HepG2 (cell line): Measurements from ENCODE around the gene NKAIN4. TPM values are rescaled to one million over a fixed set of nuclear protein-coding genes. Genes with fewer than 3 reads are reported as not detected.

Experiments used
- CBX2 ChIP-seq, 2 experiments: fragments of 200-600 bp in 1 of 2; sonication (generic); formaldehyde crosslinking in 1 of 2; IDR thresholded peaks; 2 replicates each; pipeline versions ENCODE4 v1.7.0 to v1.8.1; 2018 to 2022; ENCODE audit warnings: low read depth in 2 of 2, low read length in 1 of 2, mild to moderate bottlenecking in 1 of 2, missing genetic modification reagents in 1 of 2
- CERS6 ChIP-seq: sonication (generic); formaldehyde crosslinking; IDR thresholded peaks from 2 replicates; pipeline ENCODE4 v1.5.0; 2020; ENCODE audit warnings: missing genetic modification reagents
- FLYWCH1 ChIP-seq: sonication (generic); formaldehyde crosslinking; IDR thresholded peaks from 2 replicates; pipeline ENCODE4 v1.8.1; 2023; ENCODE audit warnings: mild to moderate bottlenecking, missing genetic modification reagents
- FOXK2 ChIP-seq: fragments of 450-650 bp; IDR thresholded peaks from 2 replicates; pipeline ENCODE4 v1.6.1; 2016
- HHEX ChIP-seq: IDR thresholded peaks from 2 replicates; pipeline ENCODE4 v1.6.1; 2016; ENCODE audit warnings: control low read depth
- HIVEP1 ChIP-seq: sonication (generic); formaldehyde crosslinking; IDR thresholded peaks from 2 replicates; pipeline ENCODE4 v1.4.0; 2020; ENCODE audit warnings: mild to moderate bottlenecking, missing genetic modification reagents
- HNRNPLL ChIP-seq: fragments of 200-400 bp; formaldehyde crosslinking; IDR thresholded peaks from 2 replicates; pipeline ENCODE4 v1.6.1; 2017; ENCODE audit warnings: mild to moderate bottlenecking, low read depth, low read length; ENCODE audit not compliant: poor library complexity, severe bottlenecking
- MNT ChIP-seq: fragments of 450-650 bp; IDR thresholded peaks from 2 replicates; pipeline ENCODE4 v1.6.1; 2016
- POLR2A ChIP-seq, 2 experiments: IDR thresholded peaks; 2 replicates each; pipeline ENCODE4 v1.6.1; 2011; ENCODE audit warnings: low read depth in 2 of 2, low read length in 2 of 2, mild to moderate bottlenecking in 1 of 2, moderate library complexity in 1 of 2; ENCODE audit not compliant: insufficient read depth in 1 of 2
- ZFYVE20 ChIP-seq: sonication (generic); formaldehyde crosslinking; IDR thresholded peaks from 2 replicates; pipeline ENCODE4 v1.8.0; 2023; ENCODE audit warnings: low read depth, mild to moderate bottlenecking, moderate library complexity, missing genetic modification reagents, borderline replicate concordance
- ZNF224 ChIP-seq: sonication (generic); formaldehyde crosslinking; IDR thresholded peaks from 2 replicates; pipeline ENCODE4 v1.5.0; 2020; ENCODE audit warnings: mild to moderate bottlenecking, missing genetic modification reagents
- polyA plus RNA-seq, 8 experiments: library from polyadenylated mRNA; depleted of rRNA in 3 of 8; stranded (reverse) in 7 of 8; unstranded in 1 of 8; fragments of >200 nt; fragmentation: Illumina TruSeq in 4 of 8; extraction: Trizol in 4 of 8; gene quantifications; 2 replicates each; pipeline versions ENCODE4 v1.2.1 to v1.2.3, GENCODE V29; 2011 to 2016; ENCODE audit warnings: low read depth in 4 of 8, missing spikeins in 1 of 8, mixed read lengths in 1 of 8; ENCODE audit not compliant: insufficient read depth in 1 of 8
- total RNA-seq, 5 experiments: library from RNA; depleted of rRNA; stranded (reverse); fragments of >200 nt; fragmentation: Illumina TruSeq; extraction: Trizol; gene quantifications; 2 replicates each; pipeline ENCODE4 v1.2.3, GENCODE V29; 2016; ENCODE audit warnings: low read depth in 1 of 5
- TF ChIP-seq, protein P1 (sequence below): sonication (generic); formaldehyde crosslinking; IDR thresholded peaks from 2 replicates; pipeline ENCODE4 v1.5.0; 2020; ENCODE audit warnings: mild to moderate bottlenecking, missing genetic modification reagents, borderline replicate concordance
- TF ChIP-seq, protein P2 (sequence below): sonication (generic); formaldehyde crosslinking; IDR thresholded peaks from 2 replicates; pipeline ENCODE4 v1.4.0; 2020; ENCODE audit warnings: mild to moderate bottlenecking, missing genetic modification reagents
- TF ChIP-seq, protein P3 (sequence below): sonication (generic); formaldehyde crosslinking; IDR thresholded peaks from 2 replicates; pipeline ENCODE4 v1.5.0; 2020; ENCODE audit warnings: missing genetic modification reagents

Gene NKAIN4
- total and polyA plus RNA-seq, 2 of the 13 experiments (the other 11 are each of a cell fraction or from before 2014, with no cell fraction given): not detected

- TF ChIP-seq, protein P1, sequence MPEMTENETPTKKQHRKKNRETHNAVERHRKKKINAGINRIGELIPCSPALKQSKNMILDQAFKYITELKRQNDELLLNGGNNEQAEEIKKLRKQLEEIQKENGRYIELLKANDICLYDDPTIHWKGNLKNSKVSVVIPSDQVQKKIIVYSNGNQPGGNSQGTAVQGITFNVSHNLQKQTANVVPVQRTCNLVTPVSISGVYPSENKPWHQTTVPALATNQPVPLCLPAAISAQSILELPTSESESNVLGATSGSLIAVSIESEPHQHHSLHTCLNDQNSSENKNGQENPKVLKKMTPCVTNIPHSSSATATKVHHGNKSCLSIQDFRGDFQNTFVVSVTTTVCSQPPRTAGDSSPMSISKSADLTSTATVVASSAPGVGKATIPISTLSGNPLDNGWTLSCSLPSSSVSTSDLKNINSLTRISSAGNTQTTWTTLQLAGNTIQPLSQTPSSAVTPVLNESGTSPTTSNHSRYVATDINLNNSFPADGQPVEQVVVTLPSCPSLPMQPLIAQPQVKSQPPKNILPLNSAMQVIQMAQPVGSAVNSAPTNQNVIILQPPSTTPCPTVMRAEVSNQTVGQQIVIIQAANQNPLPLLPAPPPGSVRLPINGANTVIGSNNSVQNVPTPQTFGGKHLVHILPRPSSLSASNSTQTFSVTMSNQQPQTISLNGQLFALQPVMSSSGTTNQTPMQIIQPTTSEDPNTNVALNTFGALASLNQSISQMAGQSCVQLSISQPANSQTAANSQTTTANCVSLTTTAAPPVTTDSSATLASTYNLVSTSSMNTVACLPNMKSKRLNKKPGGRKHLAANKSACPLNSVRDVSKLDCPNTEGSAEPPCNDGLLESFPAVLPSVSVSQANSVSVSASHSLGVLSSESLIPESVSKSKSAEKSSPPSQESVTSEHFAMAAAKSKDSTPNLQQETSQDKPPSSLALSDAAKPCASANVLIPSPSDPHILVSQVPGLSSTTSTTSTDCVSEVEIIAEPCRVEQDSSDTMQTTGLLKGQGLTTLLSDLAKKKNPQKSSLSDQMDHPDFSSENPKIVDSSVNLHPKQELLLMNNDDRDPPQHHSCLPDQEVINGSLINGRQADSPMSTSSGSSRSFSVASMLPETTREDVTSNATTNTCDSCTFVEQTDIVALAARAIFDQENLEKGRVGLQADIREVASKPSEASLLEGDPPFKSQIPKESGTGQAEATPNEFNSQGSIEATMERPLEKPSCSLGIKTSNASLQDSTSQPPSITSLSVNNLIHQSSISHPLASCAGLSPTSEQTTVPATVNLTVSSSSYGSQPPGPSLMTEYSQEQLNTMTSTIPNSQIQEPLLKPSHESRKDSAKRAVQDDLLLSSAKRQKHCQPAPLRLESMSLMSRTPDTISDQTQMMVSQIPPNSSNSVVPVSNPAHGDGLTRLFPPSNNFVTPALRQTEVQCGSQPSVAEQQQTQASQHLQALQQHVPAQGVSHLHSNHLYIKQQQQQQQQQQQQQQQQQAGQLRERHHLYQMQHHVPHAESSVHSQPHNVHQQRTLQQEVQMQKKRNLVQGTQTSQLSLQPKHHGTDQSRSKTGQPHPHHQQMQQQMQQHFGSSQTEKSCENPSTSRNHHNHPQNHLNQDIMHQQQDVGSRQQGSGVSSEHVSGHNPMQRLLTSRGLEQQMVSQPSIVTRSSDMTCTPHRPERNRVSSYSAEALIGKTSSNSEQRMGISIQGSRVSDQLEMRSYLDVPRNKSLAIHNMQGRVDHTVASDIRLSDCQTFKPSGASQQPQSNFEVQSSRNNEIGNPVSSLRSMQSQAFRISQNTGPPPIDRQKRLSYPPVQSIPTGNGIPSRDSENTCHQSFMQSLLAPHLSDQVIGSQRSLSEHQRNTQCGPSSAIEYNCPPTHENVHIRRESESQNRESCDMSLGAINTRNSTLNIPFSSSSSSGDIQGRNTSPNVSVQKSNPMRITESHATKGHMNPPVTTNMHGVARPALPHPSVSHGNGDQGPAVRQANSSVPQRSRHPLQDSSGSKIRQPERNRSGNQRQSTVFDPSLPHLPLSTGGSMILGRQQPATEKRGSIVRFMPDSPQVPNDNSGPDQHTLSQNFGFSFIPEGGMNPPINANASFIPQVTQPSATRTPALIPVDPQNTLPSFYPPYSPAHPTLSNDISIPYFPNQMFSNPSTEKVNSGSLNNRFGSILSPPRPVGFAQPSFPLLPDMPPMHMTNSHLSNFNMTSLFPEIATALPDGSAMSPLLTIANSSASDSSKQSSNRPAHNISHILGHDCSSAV (CRISPR knock-in tag): no peak
- TF ChIP-seq FOXK2 (no peak), HNRNPLL (no peak), MNT (no peak), POLR2A (IDR thresholded peaks at IDR 0.05; ENCODE audit: insufficient read depth in 1 of 2, low read depth in 2 of 2, low read length in 2 of 2) (no peak), ZFYVE20 (no peak), CBX2 (IDR thresholded peaks at IDR 0.05; ENCODE audit: low read depth, low read length) (no peak), CBX2 (CRISPR knock-in tag; IDR thresholded peaks at IDR 0.05; ENCODE audit: low read depth) (no peak), ZNF224 (CRISPR knock-in tag) (0 out of 2 replicates have a peak, but pooled peaks have one; percentile 7), HIVEP1 (CRISPR knock-in tag) (no peak), FLYWCH1 (CRISPR knock-in tag) (no peak), HHEX (CRISPR knock-in tag) (0 out of 2 replicates have a peak, but pooled peaks have one; percentile 3), CERS6 (CRISPR knock-in tag) (0 out of 2 replicates have a peak, but pooled peaks have one; percentile 40)
- TF ChIP-seq, protein P2, sequence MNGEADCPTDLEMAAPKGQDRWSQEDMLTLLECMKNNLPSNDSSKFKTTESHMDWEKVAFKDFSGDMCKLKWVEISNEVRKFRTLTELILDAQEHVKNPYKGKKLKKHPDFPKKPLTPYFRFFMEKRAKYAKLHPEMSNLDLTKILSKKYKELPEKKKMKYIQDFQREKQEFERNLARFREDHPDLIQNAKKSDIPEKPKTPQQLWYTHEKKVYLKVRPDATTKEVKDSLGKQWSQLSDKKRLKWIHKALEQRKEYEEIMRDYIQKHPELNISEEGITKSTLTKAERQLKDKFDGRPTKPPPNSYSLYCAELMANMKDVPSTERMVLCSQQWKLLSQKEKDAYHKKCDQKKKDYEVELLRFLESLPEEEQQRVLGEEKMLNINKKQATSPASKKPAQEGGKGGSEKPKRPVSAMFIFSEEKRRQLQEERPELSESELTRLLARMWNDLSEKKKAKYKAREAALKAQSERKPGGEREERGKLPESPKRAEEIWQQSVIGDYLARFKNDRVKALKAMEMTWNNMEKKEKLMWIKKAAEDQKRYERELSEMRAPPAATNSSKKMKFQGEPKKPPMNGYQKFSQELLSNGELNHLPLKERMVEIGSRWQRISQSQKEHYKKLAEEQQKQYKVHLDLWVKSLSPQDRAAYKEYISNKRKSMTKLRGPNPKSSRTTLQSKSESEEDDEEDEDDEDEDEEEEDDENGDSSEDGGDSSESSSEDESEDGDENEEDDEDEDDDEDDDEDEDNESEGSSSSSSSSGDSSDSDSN (CRISPR knock-in tag): peak; percentile 5; the same call in 1 of the 2 replicates
- TF ChIP-seq, protein P3, sequence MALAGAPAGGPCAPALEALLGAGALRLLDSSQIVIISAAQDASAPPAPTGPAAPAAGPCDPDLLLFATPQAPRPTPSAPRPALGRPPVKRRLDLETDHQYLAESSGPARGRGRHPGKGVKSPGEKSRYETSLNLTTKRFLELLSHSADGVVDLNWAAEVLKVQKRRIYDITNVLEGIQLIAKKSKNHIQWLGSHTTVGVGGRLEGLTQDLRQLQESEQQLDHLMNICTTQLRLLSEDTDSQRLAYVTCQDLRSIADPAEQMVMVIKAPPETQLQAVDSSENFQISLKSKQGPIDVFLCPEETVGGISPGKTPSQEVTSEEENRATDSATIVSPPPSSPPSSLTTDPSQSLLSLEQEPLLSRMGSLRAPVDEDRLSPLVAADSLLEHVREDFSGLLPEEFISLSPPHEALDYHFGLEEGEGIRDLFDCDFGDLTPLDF (CRISPR knock-in tag): no peak
Observed at GRCh38 chr20:63216849-63217471, 37.3 kb downstream of the NKAIN4 start (continued).
